Natural killer cell (primary cell): ENCODE measurements around the gene ETV6. TPM values are rescaled to one million over a fixed set of nuclear protein-coding genes. Genes with fewer than 3 reads are reported as not detected.
A peak's percentile ranks its signal among the peaks of the same experiment; 100 is the strongest.

Source experiments
- ATAC-seq, 3 donors: fragments of 150-1000 bp in 2 of 3; fragments of 200-7000 bp in 1 of 3; cut with Tn5 transposase; 1 replicate in 1 of 3; 2 replicates in 2 of 3; pipeline ENCODE4 v1.10.0; 2021; ENCODE audit warnings: mild to moderate bottlenecking in 2 of 3, moderate library complexity in 2 of 3
- DNase-seq, 2 donors: peaks; one replicate each; pipeline versions ENCODE4 v3.0.0 to v3.0.0-alpha.2; 2013 to 2021; ENCODE audit warnings: mixed read lengths in 1 of 2
- H3K27ac ChIP-seq: one replicate; pipeline ENCODE4 v1.5.1; 2013; ENCODE audit warnings: mild to moderate bottlenecking, low read length
- H3K27me3 ChIP-seq: one replicate; pipeline ENCODE4 v1.6.1; 2013; ENCODE audit warnings: low read length; ENCODE audit not compliant: control insufficient read depth, insufficient read depth
- H3K36me3 ChIP-seq: one replicate; pipeline ENCODE4 v1.6.1; 2013; ENCODE audit warnings: low read length; ENCODE audit not compliant: control insufficient read depth, insufficient read depth
- H3K4me1 ChIP-seq: one replicate; pipeline ENCODE4 v1.6.1; 2013; ENCODE audit warnings: low read length; ENCODE audit not compliant: control insufficient read depth, insufficient read depth
- H3K4me3 ChIP-seq: one replicate; pipeline ENCODE4 v1.5.1; 2013; ENCODE audit warnings: low read length
- H3K9me3 ChIP-seq: one replicate; pipeline ENCODE4 v1.6.1; 2013; ENCODE audit warnings: low read length; ENCODE audit not compliant: control insufficient read depth, insufficient read depth
- H3K27ac Mint-ChIP-seq, 2 donors: one replicate each; pipeline ENCODE4 v1.8.0; 2022; ENCODE audit warnings: mild to moderate bottlenecking in 2 of 2, mixed read lengths in 2 of 2, moderate library complexity in 1 of 2
- H3K27me3 Mint-ChIP-seq, 2 donors: one replicate each; pipeline ENCODE4 v1.8.0; 2022; ENCODE audit warnings: low read depth in 2 of 2, mixed read lengths in 2 of 2
- H3K36me3 Mint-ChIP-seq: one replicate; pipeline ENCODE4 v1.8.0; 2022; ENCODE audit warnings: mixed read lengths
- H3K4me1 Mint-ChIP-seq, 2 donors: one replicate each; pipeline ENCODE4 v1.8.0; 2022; ENCODE audit warnings: mixed read lengths in 2 of 2
- H3K4me3 Mint-ChIP-seq: one replicate; pipeline ENCODE4 v1.8.0; 2022; ENCODE audit warnings: mild to moderate bottlenecking, moderate library complexity, mixed read lengths
- H3K9me3 Mint-ChIP-seq, 2 donors: one replicate each; pipeline ENCODE4 v1.8.0; 2022; ENCODE audit warnings: mixed read lengths in 2 of 2
- CTCF ChIP-seq: fragments of 200-600 bp; IDR thresholded peaks from one replicate; pipeline ENCODE4 v1.8.0; 2022; ENCODE audit warnings: antibody characterized with exemption
- WGBS: methylation state at CpG from one replicate; pipeline ENCODE4 v1.1.7; 2013; ENCODE audit warnings: missing lambda C conversion rate; ENCODE audit not compliant: insufficient coverage; 5-methylcytosine and 5-hydroxymethylcytosine counted together
- intact Hi-C: fragments of 100-400 bp; cut with micrococcal nuclease; formaldehyde crosslinking; loops from one replicate; pipeline ENCODE4 v1.14.2; 2022
- total RNA-seq, 4 donors: library from RNA; stranded (reverse); fragments of 120-200 nt in 1 of 4; gene quantifications; one replicate each; pipeline versions ENCODE4 v1.2.3 to v1.2.4, GENCODE V29; 2013 to 2022

ETV6 gene
- total RNA-seq, 3 donors from 2014 or later (not counting 1 experiment from before 2014, with no cell fraction given) = 38.9 to 49.5 (median 40.6) TPM

GRCh38 chr12:11763760-11764520 is 114.5 kb downstream of the ETV6 start:
- Mint-ChIP-seq H3K27ac (peak overlapping the region in 1 of 2 donors; percentile 15), H3K4me3 (no peak overlapping the region)

GRCh38 chr12:11764837-11765236 is 115.4 kb downstream of the ETV6 start:
- TF ChIP-seq CTCF = no peak

More at GRCh38 chr12:11763760-11764520, 114.5 kb downstream of the ETV6 start:
- no peaks in the 10 kb centered on the region for H3K27me3 ChIP-seq
- 82% methylated on average over 7 of the region's 7 CpGs for WGBS
- peaks cover 22% of the 10 kb centered on the region for H3K4me1 ChIP-seq
- no peaks in the 10 kb centered on the region for H3K9me3 Mint-ChIP-seq
- ATAC-seq (no peak), DNase-seq (no peak)
- H3K27me3 Mint-ChIP-seq = no peaks in the 10 kb centered on the region
- no peaks in the 10 kb centered on the region for H3K36me3 Mint-ChIP-seq
- H3K9me3 ChIP-seq = no peaks in the 10 kb centered on the region
- intact Hi-C loops = no loop called here
- H3K4me1 Mint-ChIP-seq = peaks cover 50 to 57% of the 10 kb centered on the region in 2 donors
- no peaks in the 10 kb centered on the region for H3K36me3 ChIP-seq
- H3K27ac ChIP-seq = no peak overlapping the region
- H3K4me3 ChIP-seq = no peak overlapping the region
- no peak for TF ChIP-seq CTCF

GRCh38 chr12:11765421-11765816 is 115.9 kb downstream of the ETV6 start:
- peaks cover 31% of the 10 kb centered on the region for H3K4me1 ChIP-seq
- 50% methylated on average over 1 of the region's 2 CpGs for WGBS
- DNase-seq (no peak), ATAC-seq (no peak)
- peaks cover 64 to 72% of the 10 kb centered on the region in 2 donors for H3K4me1 Mint-ChIP-seq
- H3K27me3 ChIP-seq = no peaks in the 10 kb centered on the region
- no peaks in the 10 kb centered on the region for H3K9me3 Mint-ChIP-seq
- no peaks in the 10 kb centered on the region for H3K9me3 ChIP-seq
- H3K4me3 ChIP-seq = no peak overlapping the region
- H3K36me3 Mint-ChIP-seq = no peaks in the 10 kb centered on the region
- no peaks in the 10 kb centered on the region for H3K27me3 Mint-ChIP-seq
- no peak overlapping the region for H3K4me3 Mint-ChIP-seq
- TF ChIP-seq CTCF = no peak
- intact Hi-C loops = no loop called here
- H3K27ac Mint-ChIP-seq = peak overlapping the region in 1 of 2 donors; percentile 57
- no peak overlapping the region for H3K27ac ChIP-seq
- no peaks in the 10 kb centered on the region for H3K36me3 ChIP-seq

More at GRCh38 chr12:11764837-11765236, 115.4 kb downstream of the ETV6 start:
- no peaks in the 10 kb centered on the region for H3K36me3 ChIP-seq
- H3K4me3 Mint-ChIP-seq = no peak overlapping the region
- H3K9me3 Mint-ChIP-seq = no peaks in the 10 kb centered on the region
- no peaks in the 10 kb centered on the region for H3K27me3 Mint-ChIP-seq
- intact Hi-C loops = no loop called here
- peaks cover 25% of the 10 kb centered on the region for H3K4me1 ChIP-seq
- H3K27me3 ChIP-seq = no peaks in the 10 kb centered on the region
- DNase-seq = no peak
- no peak overlapping the region for H3K27ac ChIP-seq
- H3K27ac Mint-ChIP-seq = peak overlapping the region in 1 of 2 donors; percentile 57
- H3K4me1 Mint-ChIP-seq = peaks cover 59 to 66% of the 10 kb centered on the region in 2 donors
- H3K4me3 ChIP-seq = no peak overlapping the region
- ATAC-seq = no peak
- H3K36me3 Mint-ChIP-seq = no peaks in the 10 kb centered on the region
- no peaks in the 10 kb centered on the region for H3K9me3 ChIP-seq
